Hepatocyte (in vitro differentiated cells): ENCODE results near the gene THUMPD1.

Source experiments
- CTCF ChIP-seq: fragments of 200-600 bp; sonication (generic); IDR thresholded peaks from 2 replicates; pipeline ENCODE4 v1.5.1; 2016; ENCODE audit warnings: antibody characterized with exemption, mild to moderate bottlenecking; ENCODE audit not compliant: poor library complexity
- EZH2phosphoT487 ChIP-seq: fragments of 200-600 bp; sonication (generic); IDR thresholded peaks from one replicate; pipeline ENCODE4 v1.6.1; 2018; ENCODE audit warnings: antibody characterized with exemption, mild to moderate bottlenecking, low read depth, moderate library complexity; ENCODE audit not compliant: unreplicated experiment, severe bottlenecking

DNA sequence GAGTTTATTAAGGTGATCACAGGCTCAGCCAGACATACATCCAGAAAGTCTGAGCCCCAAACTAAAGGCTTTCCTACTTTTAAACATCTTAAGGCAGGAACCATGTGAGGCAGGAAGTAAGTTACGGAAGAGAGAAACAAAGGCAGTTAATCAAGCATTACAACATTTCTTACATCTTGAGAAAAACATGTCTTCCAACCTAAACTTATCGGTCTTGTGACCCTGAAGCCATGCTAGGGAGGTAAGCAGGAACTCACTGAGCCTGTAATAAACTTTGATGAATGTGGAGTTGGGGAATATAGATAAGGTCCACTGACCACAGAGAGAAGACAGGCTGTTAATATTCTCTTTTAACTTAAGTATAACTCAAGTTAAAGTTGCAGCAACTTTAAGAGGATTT is 18.7 kb upstream of the THUMPD1 start:
- TF ChIP-seq CTCF (no peak), EZH2phosphoT487 (no peak)
